Measurements from ENCODE around the gene WDFY4.

DNA sequence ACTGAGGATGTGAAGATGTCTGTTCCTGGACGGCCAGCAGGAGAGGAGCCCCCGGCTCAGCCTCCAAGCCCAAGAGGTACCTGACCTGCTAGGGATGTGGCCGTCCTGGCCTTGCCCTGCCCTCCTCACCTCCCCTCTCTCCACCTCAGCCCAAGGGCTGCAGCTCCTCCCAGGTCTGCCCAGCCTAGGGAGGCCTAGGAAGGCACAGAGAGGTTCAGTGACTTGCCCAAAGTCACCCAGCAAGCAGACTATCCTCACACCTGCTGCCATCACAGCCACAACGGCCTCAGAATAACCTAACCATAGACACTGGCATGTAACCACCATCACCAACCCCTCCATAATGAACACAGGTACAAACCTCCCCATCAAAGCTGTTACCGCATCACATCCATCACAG lies 293.6 kb downstream of the WDFY4 start:
- TF ChIP-seq POLR2AphosphoS5 (IDR thresholded peaks at IDR 0.05; ENCODE audit: low read depth, low read length): no peak
- no peak for TF ChIP-seq SIN3A (IDR thresholded peaks at IDR 0.05; ENCODE audit: borderline replicate concordance, insufficient read depth, low read length)
